KOPT-K1 (cell line): ENCODE results near the gene NTMT1.
"Not testable (repeated sequence)": the region's sequence is repeated elsewhere in the genome, so short reads cannot be mapped to it uniquely, and the experiment has no call there.

Experiments used
- H3K27ac ChIP-seq: fragments of 200-600 bp; sonication (generic); 2 replicates; pipeline ENCODE4 v1.5.1; 2016; ENCODE audit warnings: antibody characterized with exemption, mild to moderate bottlenecking, low read depth, low read length; ENCODE audit not compliant: poor library complexity, severe bottlenecking
- H3K36me3 ChIP-seq: fragments of 200-600 bp; sonication (generic); 2 replicates; pipeline ENCODE4 v1.5.1; 2017; ENCODE audit warnings: antibody characterized with exemption, mild to moderate bottlenecking, low read length, moderate library complexity; ENCODE audit not compliant: insufficient read depth
- H3K9me3 ChIP-seq: fragments of 200-600 bp; sonication (generic); 2 replicates; pipeline ENCODE4 v1.5.1; 2017; ENCODE audit warnings: antibody characterized with exemption, low read length, mild to moderate bottlenecking; ENCODE audit not compliant: insufficient read depth, poor library complexity, severe bottlenecking

The NTMT1 gene

DNA sequence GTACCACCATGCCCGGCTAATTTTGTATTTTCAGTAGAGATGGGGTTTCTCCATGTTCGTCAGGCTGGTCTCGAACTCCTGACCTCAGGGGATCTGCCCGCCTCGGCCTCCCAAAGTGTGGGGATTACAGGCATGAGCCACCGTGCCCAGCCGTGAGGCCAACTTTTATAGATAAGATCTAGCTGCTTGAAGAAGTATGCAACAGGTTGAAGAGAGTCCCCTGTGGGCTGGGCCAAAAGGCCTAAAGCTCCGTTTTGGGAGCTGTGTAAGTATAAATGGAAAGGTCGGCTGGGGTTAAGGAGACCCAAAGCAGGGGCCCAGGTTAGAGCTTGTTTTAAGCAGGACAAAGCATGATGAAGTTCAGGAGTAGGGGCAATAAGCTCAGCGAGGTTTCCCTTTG lies 33.2 kb upstream of the NTMT1 start:
- H3K9me3 ChIP-seq, H3K27ac ChIP-seq, H3K36me3 ChIP-seq: not testable (repeated sequence)

GRCh38 chr9:129594632-129595031 lies 31.3 kb upstream of the NTMT1 start:
- Histone ChIP-seq H3K9me3 (no peaks in the 10 kb centered on the region), H3K36me3 (no peaks in the 10 kb centered on the region), H3K27ac (no peak overlapping the region)

GRCh38 chr9:129595311-129595741 lies 30.6 kb upstream of the NTMT1 start:
- no peaks in the 10 kb centered on the region for H3K9me3 ChIP-seq
- no peaks in the 10 kb centered on the region for H3K36me3 ChIP-seq
- no peak overlapping the region for H3K27ac ChIP-seq

- Histone ChIP-seq H3K9me3 (no peaks in the 10 kb centered on the region), H3K27ac (no peak overlapping the region), H3K36me3 (no peaks in the 10 kb centered on the region)
These were observed 29.9 kb upstream of the NTMT1 start for GRCh38 chr9:129595903-129596540.

- no peaks in the 10 kb centered on the region for H3K9me3 ChIP-seq
- no peak overlapping the region for H3K27ac ChIP-seq
- H3K36me3 ChIP-seq: no peaks in the 10 kb centered on the region
These were observed 29.2 kb upstream of the NTMT1 start for GRCh38 chr9:129596541-129597331.

DNA sequence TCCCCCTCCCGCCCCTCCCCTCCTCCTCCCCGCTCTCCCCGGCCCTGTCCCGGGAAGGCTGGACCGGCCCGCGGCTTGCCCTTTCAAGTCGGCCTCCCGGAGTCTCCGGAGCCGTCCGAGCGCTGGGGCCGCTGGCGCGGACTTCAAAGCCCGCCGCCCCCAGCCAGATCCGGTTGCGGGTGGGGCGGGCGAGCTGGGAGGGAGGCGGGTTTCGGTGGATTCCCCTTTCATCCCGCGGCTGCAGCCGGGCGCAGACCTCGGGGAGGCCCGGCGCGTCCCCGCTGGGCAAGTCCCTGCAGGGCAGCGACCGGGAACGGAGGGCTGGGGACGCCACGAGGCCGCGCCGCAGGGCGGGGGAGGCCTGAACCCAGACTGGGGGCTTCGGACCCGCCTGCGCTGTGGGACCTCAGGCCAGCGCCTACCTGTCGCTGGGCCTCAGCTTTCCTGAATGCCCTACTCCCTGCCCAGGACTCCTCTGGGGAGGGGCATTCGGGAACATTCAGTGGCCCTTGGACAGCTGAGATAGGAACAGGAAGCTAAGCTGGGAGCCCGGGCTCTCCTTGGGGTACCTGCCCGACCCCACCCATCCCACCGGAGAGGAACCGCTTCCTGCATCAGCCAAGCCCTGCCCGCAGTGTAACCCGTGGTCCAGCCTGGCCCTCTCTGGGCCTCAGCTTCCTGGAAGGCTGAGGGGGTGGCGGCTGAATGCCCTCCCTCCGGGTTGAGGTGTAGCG lies 28.4 kb upstream of the NTMT1 start:
- no peaks in the 10 kb centered on the region for H3K9me3 ChIP-seq
- H3K36me3 ChIP-seq: no peaks in the 10 kb centered on the region
- H3K27ac ChIP-seq: no peak overlapping the region

GRCh38 chr9:129598089-129598596 lies 27.8 kb upstream of the NTMT1 start:
- H3K27ac ChIP-seq: no peak overlapping the region
- H3K36me3 ChIP-seq: no peaks in the 10 kb centered on the region
- no peaks in the 10 kb centered on the region for H3K9me3 ChIP-seq

GRCh38 chr9:129601082-129601674 lies 24.8 kb upstream of the NTMT1 start:
- H3K36me3 ChIP-seq: no peaks in the 10 kb centered on the region
- H3K9me3 ChIP-seq: no peaks in the 10 kb centered on the region
- H3K27ac ChIP-seq: no peak overlapping the region

DNA sequence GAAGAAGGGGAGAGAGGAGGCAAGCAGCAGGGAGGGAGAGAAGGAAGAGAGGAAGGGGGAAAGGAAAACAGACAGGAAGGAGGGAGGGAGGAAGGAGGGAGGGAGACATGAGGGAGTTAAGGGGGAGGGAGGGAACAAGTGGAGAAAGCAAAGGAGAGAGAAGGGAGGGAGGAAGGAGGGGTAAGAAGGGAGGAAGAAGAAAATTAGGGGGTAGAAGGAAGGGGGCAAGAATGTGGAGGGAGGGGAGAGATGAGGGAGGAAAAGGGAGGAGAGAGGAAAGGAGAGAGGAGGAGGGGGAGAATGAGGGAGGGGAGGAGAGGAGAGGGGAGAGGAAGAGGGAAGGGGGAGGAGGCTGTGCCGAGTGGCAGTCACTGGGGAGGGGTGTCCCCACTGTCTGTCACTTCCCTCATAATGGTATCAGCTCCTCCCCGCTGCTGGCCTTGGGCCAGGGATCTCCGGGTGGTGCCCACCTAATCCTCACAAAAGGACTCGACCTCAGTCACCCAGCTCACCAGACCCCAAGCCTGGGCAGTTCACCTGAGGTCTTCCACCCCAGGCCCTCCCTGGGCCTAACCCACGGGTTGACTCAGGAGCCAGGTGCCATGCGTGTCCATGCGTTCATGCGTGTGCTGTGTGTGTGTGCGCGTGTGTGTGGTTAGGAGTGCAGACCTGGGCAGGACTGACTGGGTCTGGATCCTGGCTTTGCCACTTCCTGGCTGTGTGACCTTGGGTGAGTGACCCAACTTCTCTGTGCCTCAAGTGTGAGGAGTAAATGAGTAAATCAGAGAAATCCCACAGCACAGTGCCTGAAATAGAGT lies 23.2 kb upstream of the NTMT1 start:
- Histone ChIP-seq H3K36me3 (no peaks in the 10 kb centered on the region), H3K27ac (no peak overlapping the region), H3K9me3 (no peaks in the 10 kb centered on the region)

DNA sequence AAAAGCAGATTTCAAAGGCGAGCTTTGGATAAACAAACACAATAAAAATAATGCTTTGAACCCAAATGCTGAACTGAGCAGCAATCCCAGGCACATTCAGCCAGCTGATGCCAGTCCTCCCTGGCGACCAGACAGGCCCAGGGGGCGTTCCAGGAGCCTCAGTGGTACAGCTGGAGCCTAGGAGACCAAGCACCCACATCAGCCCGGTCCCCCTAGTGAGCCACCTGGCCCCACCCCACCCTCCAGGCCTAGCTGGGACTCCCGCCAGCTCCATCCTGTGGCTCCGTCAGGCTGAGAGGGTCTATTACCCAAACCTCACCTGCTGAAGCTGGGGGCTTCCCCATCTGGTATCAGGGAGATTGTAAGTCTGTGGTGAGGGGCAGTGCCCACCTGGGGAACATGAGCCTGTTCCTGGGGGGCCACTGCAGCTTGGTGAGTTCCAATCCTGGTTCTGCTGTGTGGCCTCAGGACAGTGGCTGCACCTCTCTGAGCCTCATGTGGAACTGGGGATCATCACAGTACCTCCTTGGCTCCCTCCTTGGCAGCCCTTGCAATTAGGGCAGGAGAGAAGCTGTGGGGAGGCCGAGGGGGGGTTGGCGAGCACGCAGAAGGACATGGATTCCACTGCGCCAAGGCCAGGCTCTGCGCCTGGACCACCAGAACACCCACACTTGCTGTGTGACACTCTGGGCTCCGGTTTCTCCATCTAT lies 21.8 kb upstream of the NTMT1 start:
- H3K36me3 ChIP-seq: no peaks in the 10 kb centered on the region
- H3K27ac ChIP-seq: no peak overlapping the region
- no peaks in the 10 kb centered on the region for H3K9me3 ChIP-seq

- Histone ChIP-seq H3K9me3 (no peaks in the 10 kb centered on the region), H3K27ac (no peak overlapping the region), H3K36me3 (no peaks in the 10 kb centered on the region)
These were observed 21.2 kb upstream of the NTMT1 start for GRCh38 chr9:129604766-129605163.

- no peaks in the 10 kb centered on the region for H3K36me3 ChIP-seq
- H3K9me3 ChIP-seq: no peaks in the 10 kb centered on the region
- H3K27ac ChIP-seq: no peak overlapping the region
These were observed 19.6 kb upstream of the NTMT1 start for GRCh38 chr9:129606161-129607026.

DNA sequence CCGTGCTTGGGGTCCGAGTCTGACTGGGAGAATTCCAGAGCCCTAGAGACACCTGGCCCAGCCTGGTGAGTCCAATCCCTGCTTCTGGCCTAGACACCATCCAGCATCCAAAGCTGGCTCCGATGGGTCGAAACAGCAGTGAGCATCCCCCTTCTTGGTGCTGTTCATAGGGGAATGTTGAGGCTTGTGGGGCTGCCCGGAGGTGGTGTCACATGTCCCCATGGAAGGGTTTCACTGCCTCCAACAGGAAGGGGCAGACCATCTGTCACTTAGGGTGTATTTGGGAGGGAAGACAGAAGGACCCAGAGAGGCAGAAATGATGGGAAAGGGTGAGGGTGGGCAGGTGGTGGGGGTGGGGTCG lies 19.0 kb upstream of the NTMT1 start:
- H3K27ac ChIP-seq: no peak overlapping the region
- no peaks in the 10 kb centered on the region for H3K36me3 ChIP-seq
- no peaks in the 10 kb centered on the region for H3K9me3 ChIP-seq
